ELF-1 (cell line): Measurements from ENCODE around the gene PATZ1.

Experiments used
- DNase-seq: peaks from one replicate; pipeline ENCODE4 v3.0.0-alpha.2; 2016; ENCODE audit warnings: low read depth, low spot score

The PATZ1 gene

DNA sequence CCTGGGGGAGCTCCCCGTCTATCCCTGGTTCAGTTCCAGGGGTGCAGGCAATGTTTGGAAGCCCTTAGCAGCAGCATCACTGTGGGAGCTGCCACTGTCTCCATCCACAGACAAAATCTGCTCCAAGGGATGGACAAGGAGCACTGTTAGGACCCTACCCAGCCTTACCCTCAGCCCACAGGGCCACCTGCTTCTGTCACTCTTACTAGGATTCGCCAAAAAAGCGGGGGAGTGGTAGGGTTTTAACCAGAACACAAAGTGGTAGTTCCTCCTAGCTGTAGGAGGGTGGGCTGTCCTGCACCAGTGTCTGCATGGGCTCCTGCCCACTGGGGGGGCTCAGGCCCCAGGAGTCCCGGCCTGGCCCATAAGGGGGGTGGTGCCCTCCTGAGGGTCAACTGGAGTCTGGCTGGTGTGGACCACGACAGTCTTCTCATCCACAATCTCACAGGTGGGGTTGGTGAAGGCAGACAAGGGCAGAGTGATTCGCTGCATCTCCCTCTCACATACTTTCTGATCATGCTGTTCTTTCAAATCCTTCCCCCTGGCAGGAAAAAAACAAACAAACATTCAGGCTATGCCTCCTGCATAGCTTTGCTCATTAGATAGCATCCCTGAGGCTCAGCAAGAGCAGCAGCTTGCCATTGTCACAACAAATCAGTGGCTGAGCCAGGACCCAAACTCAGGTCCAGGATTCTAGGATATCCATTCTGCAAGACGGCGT, 63.2 kb downstream of the PATZ1 start:
- no peak for DNase-seq

DNA sequence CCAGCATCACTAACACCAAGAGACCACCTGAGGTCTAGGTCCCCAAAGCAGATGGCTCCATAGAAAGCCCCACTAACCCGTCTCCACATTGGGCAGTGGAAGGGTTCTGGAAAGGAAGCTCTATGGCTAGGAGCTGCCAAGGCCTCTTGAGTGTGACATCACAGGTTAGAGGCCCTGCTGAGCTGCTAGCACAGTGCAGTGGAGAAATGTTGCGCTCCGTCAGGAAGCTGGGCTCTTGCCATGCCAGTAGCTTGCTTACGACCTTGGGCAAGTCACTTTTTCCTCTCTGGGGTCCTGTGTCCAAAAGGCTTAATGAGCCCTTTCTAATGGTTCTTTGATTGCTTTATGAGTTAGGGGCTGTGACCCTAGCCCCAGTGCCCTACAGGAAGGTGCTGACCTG, 64.4 kb downstream of the PATZ1 start:
- DNase-seq: no peak

DNA sequence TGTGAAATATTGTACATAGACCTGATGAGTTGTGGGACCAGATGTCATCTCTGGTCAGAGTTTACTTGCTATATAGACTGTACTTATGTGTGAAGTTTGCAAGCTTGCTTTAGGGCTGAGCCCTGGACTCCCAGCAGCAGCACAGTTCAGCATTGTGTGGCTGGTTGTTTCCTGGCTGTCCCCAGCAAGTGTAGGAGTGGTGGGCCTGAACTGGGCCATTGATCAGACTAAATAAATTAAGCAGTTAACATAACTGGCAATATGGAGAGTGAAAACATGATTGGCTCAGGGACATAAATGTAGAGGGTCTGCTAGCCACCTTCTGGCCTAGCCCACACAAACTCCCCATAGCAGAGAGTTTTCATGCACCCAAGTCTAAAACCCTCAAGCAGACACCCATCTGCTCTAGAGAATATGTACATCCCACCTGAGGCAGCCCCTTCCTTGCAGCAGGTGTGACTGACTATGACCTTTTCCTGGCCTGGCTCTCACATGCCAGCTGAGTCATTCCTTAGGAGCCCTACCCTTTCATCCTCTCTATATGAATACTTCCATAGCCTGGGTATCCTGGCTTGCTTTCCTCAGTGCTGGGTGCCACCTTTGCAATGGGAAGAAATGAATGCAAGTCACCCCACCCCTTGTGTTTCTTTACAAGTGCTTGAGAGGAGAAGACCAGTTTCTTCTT, 66.2 kb downstream of the PATZ1 start:
- no peak for DNase-seq

DNA sequence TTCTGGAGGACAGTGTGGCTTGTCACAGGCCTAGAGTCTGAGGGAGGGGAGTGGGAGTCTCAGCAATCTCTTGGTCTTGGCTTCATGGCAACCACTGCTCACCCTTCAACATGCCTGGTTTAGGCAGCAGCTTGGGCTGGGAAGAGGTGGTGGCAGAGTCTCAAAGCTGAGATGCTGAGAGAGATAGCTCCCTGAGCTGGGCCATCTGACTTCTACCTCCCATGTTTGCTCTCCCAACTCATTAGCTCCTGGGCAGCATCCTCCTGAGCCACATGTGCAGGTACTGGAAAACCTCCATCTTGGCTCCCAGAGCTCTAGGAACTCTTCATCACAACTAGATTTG, 66.8 kb downstream of the PATZ1 start:
- no peak for DNase-seq

DNA sequence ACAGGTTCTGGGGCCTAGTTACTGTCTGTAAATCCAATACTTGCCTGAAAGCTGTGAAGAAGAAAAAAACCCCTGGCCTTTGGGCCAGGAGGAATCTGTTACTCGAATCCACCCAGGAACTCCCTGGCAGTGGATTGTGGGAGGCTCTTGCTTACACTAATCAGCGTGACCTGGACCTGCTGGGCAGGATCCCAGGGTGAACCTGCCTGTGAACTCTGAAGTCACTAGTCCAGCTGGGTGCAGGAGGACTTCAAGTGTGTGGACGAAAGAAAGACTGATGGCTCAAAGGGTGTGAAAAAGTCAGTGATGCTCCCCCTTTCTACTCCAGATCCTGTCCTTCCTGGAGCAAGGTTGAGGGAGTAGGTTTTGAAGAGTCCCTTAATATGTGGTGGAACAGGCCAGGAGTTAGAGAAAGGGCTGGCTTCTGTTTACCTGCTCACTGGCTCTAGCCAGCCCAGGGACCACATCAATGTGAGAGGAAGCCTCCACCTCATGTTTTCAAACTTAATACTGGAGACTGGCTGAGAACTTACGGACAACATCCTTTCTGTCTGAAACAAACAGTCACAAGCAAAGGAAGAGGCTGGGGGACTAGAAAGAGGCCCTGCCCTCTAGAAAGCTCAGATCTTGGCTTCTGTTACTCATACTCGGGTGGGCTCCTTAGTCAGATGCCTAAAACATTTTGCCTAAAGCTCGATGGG, 67.4 kb downstream of the PATZ1 start:
- DNase-seq: no peak

DNA sequence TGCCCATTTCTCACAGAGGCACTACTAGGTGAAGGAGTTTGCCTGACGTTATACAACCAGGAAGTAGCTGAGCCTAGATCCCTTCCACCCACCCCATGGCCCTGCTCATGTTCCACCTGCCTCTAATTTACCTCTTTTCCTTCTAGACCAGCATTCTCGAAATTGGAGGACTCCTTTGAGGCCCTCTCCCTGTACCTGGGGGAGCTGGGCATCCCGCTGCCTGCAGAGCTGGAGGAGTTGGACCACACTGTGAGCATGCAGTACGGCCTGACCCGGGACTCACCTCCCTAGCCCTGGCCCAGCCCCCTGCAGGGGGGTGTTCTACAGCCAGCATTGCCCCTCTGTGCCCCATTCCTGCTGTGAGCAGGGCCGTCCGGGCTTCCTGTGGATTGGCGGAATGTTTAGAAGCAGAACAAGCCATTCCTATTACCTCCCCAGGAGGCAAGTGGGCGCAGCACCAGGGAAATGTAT, 68.0 kb downstream of the PATZ1 start:
- DNase-seq: no peak

DNA sequence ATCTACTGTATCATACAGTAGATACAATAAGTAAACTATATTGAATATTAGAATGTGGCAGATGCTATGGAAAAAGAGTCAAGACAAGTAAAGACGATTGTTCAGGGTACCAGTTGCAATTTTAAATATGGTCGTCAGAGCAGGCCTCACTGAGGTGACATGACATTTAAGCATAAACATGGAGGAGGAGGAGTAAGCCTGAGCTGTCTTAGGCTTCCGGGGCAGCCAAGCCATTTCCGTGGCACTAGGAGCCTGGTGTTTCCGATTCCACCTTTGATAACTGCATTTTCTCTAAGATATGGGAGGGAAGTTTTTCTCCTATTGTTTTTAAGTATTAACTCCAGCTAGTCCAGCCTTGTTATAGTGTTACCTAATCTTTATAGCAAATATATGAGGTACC, 68.4 kb downstream of the PATZ1 start:
- no peak for DNase-seq

DNA sequence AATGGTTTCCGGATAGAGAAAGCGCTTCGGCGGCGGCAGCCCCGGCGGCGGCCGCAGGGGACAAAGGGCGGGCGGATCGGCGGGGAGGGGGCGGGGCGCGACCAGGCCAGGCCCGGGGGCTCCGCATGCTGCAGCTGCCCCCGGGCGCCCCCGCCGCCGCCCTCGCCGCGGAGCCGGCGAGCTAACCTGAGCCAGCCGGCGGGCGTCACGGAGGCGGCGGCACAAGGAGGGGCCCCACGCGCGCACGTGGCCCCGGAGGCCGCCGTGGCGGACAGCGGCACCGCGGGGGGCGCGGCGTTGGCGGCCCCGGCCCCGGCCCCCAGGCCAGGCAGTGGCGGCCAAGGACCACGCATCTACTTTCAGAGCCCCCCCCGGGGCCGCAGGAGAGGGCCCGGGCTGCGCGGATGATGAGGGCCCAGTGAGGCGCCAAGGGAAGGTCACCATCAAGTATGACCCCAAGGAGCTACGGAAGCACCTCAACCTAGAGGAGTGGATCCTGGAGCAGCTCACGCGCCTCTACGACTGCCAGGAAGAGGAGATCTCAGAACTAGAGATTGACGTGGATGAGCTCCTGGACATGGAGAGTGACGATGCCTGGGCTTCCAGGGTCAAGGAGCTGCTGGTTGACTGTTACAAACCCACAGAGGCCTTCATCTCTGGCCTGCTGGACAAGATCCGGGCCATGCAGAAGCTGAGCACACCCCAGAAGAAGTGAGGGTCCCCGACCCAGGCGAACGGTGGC, 69.5 kb downstream of the PATZ1 start:
- no peak for DNase-seq
